HEK293T (cell line): ENCODE measurements around the gene CHRNA3.

Experiments used
- CTCF ChIA-PET: fragments of 350-600 bp; formaldehyde crosslinking; extraction: SDS; loops from one replicate; lab custom pipeline; 2021; ENCODE audit warnings: antibody characterized with exemption, inconsistent platforms; lab: Yijun Ruan, JAX
- POLR2A ChIA-PET: fragments of 350-600 bp; formaldehyde crosslinking; extraction: SDS; loops from one replicate; lab custom pipeline; 2020; ENCODE audit warnings: antibody characterized with exemption, inconsistent platforms; lab: Yijun Ruan, JAX
- DNase-seq: peaks from one replicate; pipeline ENCODE4 v3.0.0; 2012; ENCODE audit warnings: mixed read lengths; ENCODE audit errors: extremely low spot score
- ARNT ChIP-seq: fragments of 450-650 bp; IDR thresholded peaks from 2 replicates; pipeline ENCODE4 v1.6.1; 2017; ENCODE audit warnings: mild to moderate bottlenecking
- BHLHE40 ChIP-seq: fragments of 450-650 bp; IDR thresholded peaks from 2 replicates; pipeline ENCODE4 v1.6.1; 2016; ENCODE audit warnings: mild to moderate bottlenecking, moderate library complexity, borderline replicate concordance
- CTBP1 ChIP-seq: fragments of 450-650 bp; IDR thresholded peaks from 2 replicates; pipeline ENCODE4 v1.6.1; 2016; ENCODE audit warnings: borderline replicate concordance
- ELF4 ChIP-seq: fragments of 450-650 bp; IDR thresholded peaks from 2 replicates; pipeline ENCODE4 v1.6.1; 2017; ENCODE audit warnings: antibody characterized with exemption
- FOXA1 ChIP-seq: fragments of 450-650 bp; IDR thresholded peaks from 2 replicates; pipeline ENCODE4 v1.6.1; 2016; ENCODE audit warnings: mild to moderate bottlenecking
- FOXK2 ChIP-seq: fragments of 450-650 bp; IDR thresholded peaks from 2 replicates; pipeline ENCODE4 v1.6.1; 2016; ENCODE audit warnings: mild to moderate bottlenecking
- FOXM1 ChIP-seq: fragments of 450-650 bp; IDR thresholded peaks from 2 replicates; pipeline ENCODE4 v1.6.1; 2017; ENCODE audit warnings: mild to moderate bottlenecking, borderline replicate concordance
- HDGF ChIP-seq: fragments of 450-650 bp; IDR thresholded peaks from 2 replicates; pipeline ENCODE4 v1.6.1; 2017; ENCODE audit warnings: antibody characterized with exemption, borderline replicate concordance
- L3MBTL2 ChIP-seq: fragments of 450-650 bp; conservative IDR thresholded peaks from 2 replicates; pipeline ENCODE4 v1.6.1; 2016; ENCODE audit warnings: mild to moderate bottlenecking
- LEF1 ChIP-seq: fragments of 450-650 bp; IDR thresholded peaks from 2 replicates; pipeline ENCODE4 v1.6.1; 2017; ENCODE audit warnings: mild to moderate bottlenecking, borderline replicate concordance
- NFRKB ChIP-seq: fragments of 450-650 bp; IDR thresholded peaks from 2 replicates; pipeline ENCODE4 v1.6.1; 2016; ENCODE audit warnings: mild to moderate bottlenecking, moderate library complexity
- PKNOX1 ChIP-seq: fragments of 450-650 bp; IDR thresholded peaks from 2 replicates; pipeline ENCODE4 v1.6.1; 2016
- SP1 ChIP-seq: fragments of 450-650 bp; IDR thresholded peaks from 2 replicates; pipeline ENCODE4 v1.6.1; 2017
- SUZ12 ChIP-seq: fragments of 450-650 bp; IDR thresholded peaks from 2 replicates; pipeline ENCODE4 v1.6.1; 2016; ENCODE audit warnings: mild to moderate bottlenecking
- TARDBP ChIP-seq: fragments of 450-650 bp; IDR thresholded peaks from 2 replicates; pipeline ENCODE4 v1.6.1; 2016
- ZNF384 ChIP-seq: fragments of 450-650 bp; IDR thresholded peaks from 2 replicates; pipeline ENCODE4 v1.6.1; 2016

Gene CHRNA3

DNA sequence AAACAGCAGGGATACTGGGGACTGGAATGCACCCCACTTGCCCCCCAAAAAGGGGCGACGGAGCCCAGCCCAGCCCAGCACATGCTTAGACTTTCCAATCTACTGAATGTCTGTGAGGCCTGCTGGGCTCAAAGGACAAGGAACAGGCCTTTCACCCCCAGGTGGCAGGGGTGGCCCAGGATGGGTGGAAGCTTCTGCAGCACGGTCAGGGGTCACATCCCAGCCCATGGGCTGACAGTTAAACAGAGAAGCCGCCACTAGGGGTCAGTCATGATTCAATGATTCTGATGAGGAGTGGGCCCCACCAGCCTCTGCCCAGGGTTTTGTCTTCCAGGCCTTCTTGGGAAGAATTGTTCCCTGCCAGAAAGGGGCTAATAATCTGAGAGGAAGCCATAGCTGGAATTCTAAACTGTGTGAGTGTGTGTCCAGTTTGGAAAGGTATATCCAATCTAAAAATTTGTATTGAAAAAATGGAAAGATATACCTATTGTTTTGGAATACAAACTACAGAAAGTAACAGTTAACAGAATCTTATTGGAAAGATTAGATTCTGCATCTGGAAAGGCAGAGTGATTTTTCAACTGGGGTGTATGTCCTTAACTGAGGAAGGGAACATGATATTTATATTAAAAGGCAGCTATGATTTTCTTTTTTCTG, 18.0 kb upstream of the CHRNA3 start:
- no peak for TF ChIP-seq ELF4
- no peak for TF ChIP-seq ZNF384
- no peak for TF ChIP-seq NFRKB
- no peak for TF ChIP-seq LEF1
- TF ChIP-seq ARNT = no peak
- no peak for TF ChIP-seq SP1
- no peak for TF ChIP-seq HDGF
- TF ChIP-seq SUZ12 = no peak
- TF ChIP-seq BHLHE40 = no peak
- TF ChIP-seq FOXK2 = no peak
- no peak for TF ChIP-seq CTBP1
- no peak for TF ChIP-seq L3MBTL2
- no peak for TF ChIP-seq FOXA1
- TF ChIP-seq FOXM1 = no peak
- TF ChIP-seq TARDBP = no peak
- no peak for TF ChIP-seq PKNOX1
- ChIA-PET POLR2A (no interaction called here), CTCF (interaction anchor here (0.6 to 2.7 kb wide), 18 partner anchors 8 to 1107 kb away, joined by 3 to 29 read pairs (median 4); no protein-coding TSS in a partner anchor)
- DNase-seq = peak; percentile 85

DNA sequence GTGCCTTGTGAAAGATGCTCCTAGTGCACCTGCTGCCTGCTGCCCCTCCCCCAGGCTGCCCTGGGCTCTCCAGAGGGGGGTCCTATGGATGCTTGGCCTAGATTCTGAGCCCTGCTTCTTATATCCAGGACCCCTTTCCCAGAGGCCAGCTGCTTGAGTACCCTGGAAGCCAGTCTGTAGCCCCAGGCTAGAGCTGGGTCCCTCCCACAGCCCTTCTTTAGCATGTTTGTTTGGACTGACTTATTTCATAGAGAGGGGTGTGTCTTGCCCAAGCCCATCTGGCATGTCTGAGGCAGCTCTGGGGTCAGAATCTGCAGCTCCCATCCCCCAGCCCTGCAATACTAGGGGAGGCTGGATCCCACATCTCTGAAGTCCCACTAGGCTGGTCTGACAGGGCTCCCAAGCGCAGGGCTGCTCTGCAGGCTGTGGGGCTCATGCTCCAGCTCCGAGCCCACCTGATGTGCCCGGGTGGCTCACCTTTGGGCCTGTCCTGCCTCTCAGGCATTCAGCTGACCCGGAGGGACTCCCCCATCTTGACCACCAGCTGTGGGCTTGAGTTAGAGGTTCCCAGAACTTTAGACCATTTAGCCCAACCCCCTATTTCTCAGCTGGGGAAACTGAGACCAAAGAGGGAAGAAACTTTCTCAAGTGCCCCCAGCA, 17.1 kb upstream of the CHRNA3 start:
- TF ChIP-seq FOXM1 (no peak), LEF1 (no peak), ZNF384 (no peak), HDGF (no peak), L3MBTL2 (no peak), TARDBP (no peak), ARNT (no peak), FOXK2 (no peak), SUZ12 (no peak), FOXA1 (no peak), PKNOX1 (no peak), ELF4 (no peak)
- ChIA-PET POLR2A (no interaction called here), CTCF (interaction anchor here (0.6 to 2.7 kb wide), 12 partner anchors 9 to 1106 kb away, joined by 3 to 29 read pairs (median 4); no protein-coding TSS in a partner anchor)
- DNase-seq = no peak

DNA sequence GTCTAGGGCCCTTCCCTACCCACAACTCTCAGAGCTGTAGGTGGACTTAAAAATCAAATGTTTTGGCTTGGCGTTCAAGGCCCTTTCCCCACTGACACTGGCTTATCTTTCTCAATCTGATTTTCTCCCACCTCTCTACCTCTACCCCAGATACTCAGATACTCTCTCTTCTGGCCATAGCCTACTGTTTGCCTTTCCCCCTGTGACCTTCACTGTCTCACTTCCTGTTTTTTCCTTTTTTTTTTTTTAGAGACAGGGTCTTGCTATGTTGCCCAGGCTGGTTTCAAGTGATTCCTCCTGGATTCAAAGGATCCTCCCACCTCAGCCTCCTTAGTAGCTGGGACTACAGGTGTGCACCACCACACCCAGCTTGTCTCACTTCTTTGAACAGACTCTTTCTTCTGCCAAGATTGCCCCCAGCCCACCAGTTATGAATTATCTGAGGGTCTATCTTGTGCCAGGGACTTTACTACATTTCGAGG, 15.6 kb upstream of the CHRNA3 start:
- ChIA-PET POLR2A (no interaction called here), CTCF (interaction anchor here (0.6 kb wide), 1 partner anchor 8 kb away, joined by 3 read pairs; no protein-coding TSS in a partner anchor)
- DNase-seq = no peak
- no peak for TF ChIP-seq HDGF
- TF ChIP-seq LEF1 = no peak
- TF ChIP-seq CTBP1 = no peak
- TF ChIP-seq TARDBP = no peak
- no peak for TF ChIP-seq ELF4
- TF ChIP-seq SUZ12 = no peak
- no peak for TF ChIP-seq SP1
- TF ChIP-seq FOXK2 = no peak
- no peak for TF ChIP-seq ZNF384
- no peak for TF ChIP-seq BHLHE40
- TF ChIP-seq FOXM1 = no peak
- TF ChIP-seq L3MBTL2 = no peak
- no peak for TF ChIP-seq NFRKB
- TF ChIP-seq FOXA1 = no peak
- no peak for TF ChIP-seq ARNT
- TF ChIP-seq PKNOX1 = no peak

DNA sequence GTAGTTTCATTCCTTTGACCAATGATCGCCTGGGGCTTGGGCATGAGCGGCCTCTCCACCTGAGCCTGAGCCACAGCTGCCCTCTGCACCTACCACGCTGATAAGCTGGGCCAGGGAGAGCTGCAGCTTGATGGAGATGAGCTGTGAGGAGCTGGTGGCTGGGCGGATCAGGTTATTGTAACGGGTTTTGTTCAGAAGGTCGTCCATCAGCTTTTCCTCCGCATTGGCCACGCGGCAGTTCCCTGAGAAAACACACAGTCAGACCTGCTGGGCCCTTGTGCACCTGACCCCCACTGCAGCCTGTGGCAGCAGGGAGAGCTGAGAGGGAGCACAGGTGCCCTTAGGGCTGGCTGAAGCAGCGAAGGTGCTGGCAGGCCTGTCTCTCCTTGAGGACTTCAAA, 14.6 kb upstream of the CHRNA3 start:
- no peak for DNase-seq
- ChIA-PET POLR2A (interaction anchor here (1.0 kb wide), 1 partner anchor 95 kb away, joined by 3 read pairs; the partner anchor contains the start of gene PSMA4), CTCF (interaction anchor here (1.2 kb wide), 1 partner anchor 11 kb away, joined by 3 read pairs; no protein-coding TSS in a partner anchor)
- TF ChIP-seq SUZ12 (no peak), HDGF (no peak), ZNF384 (no peak), FOXM1 (no peak), CTBP1 (no peak), FOXA1 (no peak), SP1 (no peak), ARNT (no peak)
